Heart left ventricle (tissue), 16 donors: ENCODE measurements around the gene SPEM2. TPM values are rescaled to one million over a fixed set of nuclear protein-coding genes. Genes with fewer than 3 reads are reported as not detected.
A peak's percentile ranks its signal among the peaks of the same experiment; 100 is the strongest.
"Not testable (repeated sequence)": the region's sequence is repeated elsewhere in the genome, so short reads cannot be mapped to it uniquely, and the experiment has no call there.

Experiments
- ATAC-seq, 4 donors: fragments of 200-7000 bp; cut with Tn5 transposase; one replicate each; pipeline ENCODE4 v1.9.1; 2020 to 2022; ENCODE audit warnings: moderate library complexity in 4 of 4, mild to moderate bottlenecking in 3 of 4, moderate number of reproducible peaks in 1 of 4
- DNase-seq, 5 donors: peaks; one replicate each; pipeline ENCODE4 v3.0.0-alpha.2; 2020
- H3K27ac ChIP-seq, 12 donors: fragments of 200-600 bp; sonication (generic) in 4 of 12; one replicate each; pipeline versions ENCODE4 v1.5.0 to v1.8.0; 2016 to 2022; ENCODE audit warnings: mild to moderate bottlenecking in 2 of 12
- H3K27me3 ChIP-seq, 9 donors: fragments of 200-600 bp; sonication (generic) in 2 of 9; one replicate each; pipeline versions ENCODE4 v1.5.1 to v1.8.0; 2016 to 2022; ENCODE audit warnings: mild to moderate bottlenecking in 3 of 9
- H3K36me3 ChIP-seq, 9 donors: fragments of 200-600 bp; sonication (generic) in 2 of 9; one replicate each; pipeline versions ENCODE4 v1.5.0 to v1.8.0; 2018 to 2022; ENCODE audit warnings: mild to moderate bottlenecking in 2 of 9
- H3K4me1 ChIP-seq, 12 donors: fragments of 200-600 bp; sonication (generic) in 4 of 12; one replicate each; pipeline versions ENCODE4 v1.5.0 to v1.8.0; 2016 to 2022; ENCODE audit warnings: mild to moderate bottlenecking in 3 of 12
- H3K4me3 ChIP-seq, 12 donors: fragments of 200-600 bp; sonication (generic) in 4 of 12; one replicate each; pipeline versions ENCODE4 v1.5.0 to v1.8.0; 2017 to 2022; ENCODE audit warnings: mild to moderate bottlenecking in 9 of 12, moderate library complexity in 4 of 12
- H3K9me3 ChIP-seq, 12 donors: fragments of 200-600 bp; sonication (generic) in 4 of 12; one replicate each; pipeline versions ENCODE4 v1.5.0 to v1.8.0; 2016 to 2022; ENCODE audit warnings: mild to moderate bottlenecking in 1 of 12
- CTCF ChIP-seq, 12 donors: fragments of 200-600 bp; sonication (generic) in 4 of 12; IDR thresholded peaks; one replicate each; pipeline versions ENCODE4 v1.5.0 to v1.8.0; 2018 to 2022; ENCODE audit warnings: antibody characterized with exemption in 12 of 12, mild to moderate bottlenecking in 5 of 12
- POLR2A ChIP-seq, 2 donors: fragments of 450-650 bp; IDR thresholded peaks; one replicate each; pipeline ENCODE4 v1.6.1; 2017; ENCODE audit warnings: antibody characterized with exemption in 2 of 2, mild to moderate bottlenecking in 2 of 2, moderate library complexity in 2 of 2
- WGBS, 4 donors: extraction: QIAGEN DNeasy Blood & Tissue Kit in 2 of 4; methylation state at CpG; one replicate each; pipeline versions ENCODE4 v1.1.5 to v1.1.7; 2013 to 2018; 5-methylcytosine and 5-hydroxymethylcytosine counted together
- intact Hi-C, 10 donors: fragments of 100-400 bp; cut with DNase I; formaldehyde crosslinking; loops; one replicate each; pipeline versions ENCODE4 v1.11.1 to v1.14.2; 2022
- polyA plus RNA-seq, 2 donors: library from polyadenylated mRNA; stranded (reverse); fragments of 200-250 nt; gene quantifications; one replicate each; pipeline ENCODE4 v1.2.3, GENCODE V29; 2013
- total RNA-seq, 9 donors: library from RNA; depleted of rRNA in 2 of 9; stranded (reverse); fragments of >200 nt in 2 of 9; fragmentation: NEBNext Ultra II Directional in 3 of 9; extraction: Animal tissue kit (Norgen Biotek cat#: 25700) in 3 of 9; gene quantifications; one replicate each; pipeline versions ENCODE4 v1.1.0 to v1.2.4, GENCODE V29; 2016 to 2023
- donor health status: ischemic (EF 13 %, LVEDD 7.1; RV severe dilation, severe dysfunction).
- donor health status: healthy with polysubstance abuse.
- donor health status: DM: no; HTN: yes; CAD: no.
- donor health status: DM: no; HTN: no; CAD: no.
- donor health status: ischemic (EF 25% LVEDD 6.9; RV normal size, moderate dysfunction).
- donor health status: ischemic (EF 25% LVEDD 5.7; RV mildly dilated, moderate dysfunction).
- donor health status: healthy.
- donor health status: DM: yes; HTN: yes; CAD: no.
- donor health status: ischemic (EF 35%, LVEDD 5.7; RV mildly dilated, moderate dysfunction).
- donor health status: nonischemic (EF 11% LVEDD 7.7; RV severe dilation, severe dysfunction).
- donor health status: DM: yes; HTN: yes; CAD: no.
- donor health status: PGD.
- donor health status: ischemic (EF 29% LVEDD 5.4; RV normal size, mild dysfunction).
- donor health status: nonischemic (EF 23%, LVEDD 6.1; RV moderate dilation, normal function).

Gene SPEM2
- total and polyA plus RNA-seq, 11 donors, result not detected

DNA sequence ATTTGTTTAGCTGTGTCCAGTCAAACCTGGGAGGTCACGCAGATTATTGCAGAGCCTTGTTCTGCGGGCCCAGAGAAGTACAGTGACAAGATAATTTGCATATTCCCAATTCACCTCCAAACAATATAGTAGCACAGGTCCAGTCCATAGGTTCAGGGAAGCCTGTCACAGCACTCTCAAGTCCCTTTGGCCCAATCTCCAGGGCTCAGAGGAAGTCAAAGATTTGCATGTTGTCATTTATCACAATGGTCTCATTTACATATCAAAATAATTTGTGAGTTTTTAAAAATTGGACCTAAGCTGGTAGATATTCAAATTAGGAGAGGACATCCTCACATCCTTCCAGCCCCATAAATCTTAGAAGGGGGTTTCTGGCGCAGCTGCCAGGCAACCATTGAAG is 42.1 kb downstream of the SPEM2 start:
- WGBS, 4 donors, result 82 to 95% (median 91%) methylated on average over 3 of the region's 3 CpGs
- TF ChIP-seq CTCF (IDR thresholded peaks at IDR 0.05) (no peak), POLR2A (IDR thresholded peaks at IDR 0.05) (no peak)
- intact Hi-C loops, result no loop called here
- DNase-seq, result no peak
- peaks cover 5 to 67% (median 43%) of the 10 kb centered on the region in 12 donors for H3K4me1 ChIP-seq
- H3K36me3 ChIP-seq, result peaks cover 0 to 45% (median 33%) of the 10 kb centered on the region in 9 donors
- no peak overlapping the region for H3K4me3 ChIP-seq
- no peaks in the 10 kb centered on the region for H3K9me3 ChIP-seq
- peak overlapping the region; percentile 69 to 86 (median 81) for H3K27ac ChIP-seq
- H3K27me3 ChIP-seq, result no peaks in the 10 kb centered on the region
- ATAC-seq, result no peak

DNA sequence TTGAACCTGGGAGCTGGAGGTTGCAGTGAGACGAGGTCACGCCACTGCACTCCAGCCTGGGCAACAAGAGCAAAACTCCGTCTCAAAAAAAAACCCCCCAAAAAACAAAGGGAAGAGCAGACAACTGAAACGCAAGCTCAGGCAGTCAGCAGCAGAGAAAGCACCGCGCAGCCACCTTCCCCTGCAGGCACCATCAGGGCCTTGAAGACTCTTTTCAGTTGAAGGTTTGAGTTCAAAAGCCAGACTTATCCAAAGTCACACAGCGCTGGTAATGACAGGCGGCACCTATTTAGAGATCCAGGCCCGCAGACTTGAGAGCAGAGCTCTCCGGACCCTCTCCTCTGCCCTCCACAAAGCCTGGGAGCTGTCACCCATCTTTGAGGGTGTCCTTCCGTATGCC is 42.9 kb downstream of the SPEM2 start:
- peaks cover 5 to 69% (median 43%) of the 10 kb centered on the region in 12 donors for H3K4me1 ChIP-seq
- WGBS, 4 donors, result 86 to 93% (median 89%) methylated on average over 11 of the region's 11 CpGs
- no peaks in the 10 kb centered on the region for H3K9me3 ChIP-seq
- H3K4me3 ChIP-seq, result no peak overlapping the region
- peaks cover 0 to 37% (median 25%) of the 10 kb centered on the region in 9 donors for H3K36me3 ChIP-seq
- ATAC-seq, result no peak
- H3K27ac ChIP-seq, result peak overlapping the region in 4 of 12 donors; percentile 71 to 84 (median 81)
- intact Hi-C loops, result no loop called here
- no peak for DNase-seq
- no peaks in the 10 kb centered on the region for H3K27me3 ChIP-seq
- no peak for TF ChIP-seq CTCF (IDR thresholded peaks at IDR 0.05)
- no peak for TF ChIP-seq POLR2A (IDR thresholded peaks at IDR 0.05)

GRCh38 chr17:7468804-7469389 is 43.5 kb downstream of the SPEM2 start:
- TF ChIP-seq POLR2A (IDR thresholded peaks at IDR 0.05) (no peak), CTCF (IDR thresholded peaks at IDR 0.05) (no peak)
- H3K9me3 ChIP-seq, result no peaks in the 10 kb centered on the region
- intact Hi-C loops, result no loop called here
- no peak overlapping the region for H3K4me3 ChIP-seq
- no peaks in the 10 kb centered on the region for H3K27me3 ChIP-seq
- WGBS, 4 donors, result 80 to 91% (median 83%) methylated on average over 12 of the region's 12 CpGs
- H3K27ac ChIP-seq, result peak overlapping the region in 1 of 12 donors; percentile 81
- peaks cover 5 to 70% (median 43%) of the 10 kb centered on the region in 12 donors for H3K4me1 ChIP-seq
- H3K36me3 ChIP-seq, result peaks cover 0 to 31% (median 19%) of the 10 kb centered on the region in 9 donors
- DNase-seq, result no peak
- no peak for ATAC-seq

DNA sequence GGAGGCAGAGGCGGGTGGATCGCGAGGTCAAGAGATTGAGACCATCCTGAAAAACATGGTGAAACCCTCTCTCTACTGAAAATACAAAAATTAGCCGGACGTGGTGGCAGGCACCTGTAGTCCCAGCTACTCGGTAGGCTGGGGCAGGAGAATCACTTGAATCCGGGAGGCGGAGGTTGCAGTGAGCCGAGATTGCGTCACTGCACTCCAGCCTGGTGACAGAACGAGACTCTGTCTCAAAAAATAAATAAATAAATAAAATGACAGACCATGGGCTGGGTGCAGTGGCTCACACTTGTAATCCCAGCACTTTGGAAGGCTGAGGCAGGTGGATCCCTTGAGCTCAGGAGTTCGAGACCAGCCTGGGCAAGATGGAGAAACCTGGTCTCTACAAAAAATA is 44.4 kb downstream of the SPEM2 start:
- H3K27me3 ChIP-seq, intact Hi-C loops, ATAC-seq, H3K9me3 ChIP-seq, H3K4me3 ChIP-seq, DNase-seq: not testable (repeated sequence)
- Histone ChIP-seq H3K36me3 (peaks cover 0 to 23% (median 12%) of the 10 kb centered on the region in 9 donors), H3K4me1 (peaks cover 5 to 80% (median 48%) of the 10 kb centered on the region in 12 donors), H3K27ac (peak overlapping the region in 1 of 12 donors; percentile 9)
- WGBS, 4 donors, result 91 to 94% (median 93%) methylated on average over 12 of the region's 12 CpGs

DNA sequence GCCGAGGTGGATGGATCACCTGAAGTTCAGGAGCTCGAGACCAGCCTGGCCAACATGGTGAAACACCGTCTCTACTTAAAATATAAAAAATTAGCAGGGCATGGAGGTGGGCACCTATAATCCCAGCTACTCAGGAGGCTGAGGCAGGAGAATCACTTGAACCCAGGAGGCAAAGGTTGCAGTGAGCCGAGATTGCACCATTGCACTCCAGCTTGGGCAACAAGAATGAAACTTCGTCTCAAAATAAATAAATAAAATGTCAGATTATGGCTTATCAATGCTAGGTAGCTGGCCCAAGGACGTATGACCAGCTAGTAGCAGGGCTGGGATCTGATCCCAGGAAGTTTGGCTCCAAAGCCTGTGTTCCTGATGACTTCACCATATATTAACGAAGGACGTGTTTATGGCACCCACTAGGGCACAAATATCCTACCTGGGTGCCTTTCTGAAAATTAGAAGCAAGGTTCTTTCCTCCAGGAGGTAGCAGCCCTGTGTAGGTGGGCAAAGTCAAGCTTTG is 45.1 kb downstream of the SPEM2 start:
- Histone ChIP-seq H3K36me3 (peaks cover 0 to 18% (median 9%) of the 10 kb centered on the region in 9 donors), H3K4me1 (peaks cover 5 to 86% (median 54%) of the 10 kb centered on the region in 12 donors), H3K27ac (peak overlapping the region in 4 of 12 donors; percentile 2 to 39 (median 34))
- DNase-seq, H3K9me3 ChIP-seq, H3K4me3 ChIP-seq, ATAC-seq, intact Hi-C loops, H3K27me3 ChIP-seq: not testable (repeated sequence)
- WGBS, 4 donors, result 68 to 70% (median 69%) methylated on average over 8 of the region's 8 CpGs
